ENCODE data around the gene ZFAND2A. TPM values are rescaled to one million over a fixed set of nuclear protein-coding genes. Genes with fewer than 3 reads are reported as not detected.
A peak's percentile ranks its signal among the peaks of the same experiment; 100 is the strongest.

Gene ZFAND2A, protein sequence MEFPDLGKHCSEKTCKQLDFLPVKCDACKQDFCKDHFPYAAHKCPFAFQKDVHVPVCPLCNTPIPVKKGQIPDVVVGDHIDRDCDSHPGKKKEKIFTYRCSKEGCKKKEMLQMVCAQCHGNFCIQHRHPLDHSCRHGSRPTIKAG
- total RNA-seq (2021), result 11.1 and 13.7 TPM in 2 replicates
- long read RNA-seq, transcript ZFAND2A-201 (5 exons, 860 nt), result major isoform, 7 of 13 reads
- long read RNA-seq, partial matches to known transcripts, result 1 of 13 reads
- long read RNA-seq, other reads (novel, unspliced or antisense), result 5 of 13 reads

DNA sequence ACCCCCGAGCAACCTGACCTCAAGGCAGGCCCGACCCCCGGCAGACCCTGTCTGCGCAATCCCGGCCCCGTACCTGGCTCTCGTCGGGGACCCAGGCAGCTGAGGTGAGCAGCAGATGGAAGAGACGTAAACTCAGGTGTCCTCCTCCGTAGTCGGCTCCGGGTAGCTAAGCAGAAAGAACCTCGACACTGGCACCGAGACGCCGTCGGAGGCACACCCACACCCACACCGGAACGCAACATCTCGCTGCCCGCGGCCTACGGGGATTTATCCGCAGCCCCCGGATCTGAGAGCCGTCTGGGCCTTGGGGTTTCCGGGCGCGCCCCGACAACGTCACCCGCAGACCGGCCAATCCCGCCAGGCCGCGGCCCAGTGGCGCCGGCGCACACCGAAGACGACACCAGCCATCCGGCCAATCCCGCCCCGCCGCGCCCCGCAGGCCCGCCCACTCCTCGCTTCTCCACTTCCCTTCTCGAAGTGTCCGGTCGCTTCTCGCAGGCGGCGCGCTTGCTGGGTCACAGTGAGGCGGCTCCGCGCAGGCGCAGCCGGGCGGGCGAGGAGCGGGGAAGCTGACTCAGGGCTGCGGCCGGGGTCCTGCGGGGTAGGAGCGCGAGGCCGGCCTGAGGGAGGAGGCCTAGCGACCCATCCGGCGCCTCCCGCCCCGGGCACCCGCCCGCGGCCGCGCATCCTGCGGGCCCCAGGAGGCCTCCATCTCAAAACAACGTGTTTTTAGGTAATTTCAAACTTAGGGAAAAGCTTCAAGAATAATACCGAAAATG lies at the start of gene ZFAND2A:
Gene ZFAND2A (minus strand): TSS at position 306 of the 779 bp plus-strand sequence. CDS start 1,984 bp downstream, outside the sequence.
- no peak within 1 kb of the TSS for H4K5ac ChIP-seq (ENCODE audit: insufficient read length, low read depth, low read length)
- peaks cover 9% of the 10 kb centered on the region for H3K23me2 ChIP-seq (ENCODE audit: insufficient read length, low read depth, low read length, poor library complexity, severe bottlenecking)
- H2BK15ac ChIP-seq (ENCODE audit: low read depth, low read length), result no peak within 1 kb of the TSS; the same call in 1 of the 2 replicates
- no peak within 1 kb of the TSS for H3K27ac ChIP-seq (ENCODE audit: insufficient read length, low read depth, low read length)
- H3K9ac ChIP-seq (ENCODE audit: extremely low read depth, insufficient read length, low read length), result peak within 1 kb of the TSS; percentile 74
- no peak within 1 kb of the TSS for H3T11ph ChIP-seq (ENCODE audit: low read length)
- Mint-ChIP-seq H3K9me3 (no peaks in the 10 kb centered on the region), H3K27ac (peak within 1 kb of the TSS; percentile 41 to 86 (median 74); a peak in 6 of 7 replicates), H3K36me3 (ENCODE audit: insufficient read depth in 1 of 3, low read depth in 3 of 3) (peaks cover 9 to 32% (median 15%) of the 10 kb centered on the region in 3 experiments; a peak in 5 of 7 replicates), H3K4me3 (peak within 1 kb of the TSS; percentile 90 to 92), H3K4me1 (peaks cover 10 to 13% of the 10 kb centered on the region in 2 experiments), H3K27me3 (ENCODE audit: low read depth) (no peaks in the 10 kb centered on the region)
- WGBS (ENCODE audit: extremely low coverage, insufficient read length, low lambda C conversion rate), result no CpG with 5 or more reads among the region's 83 CpGs
- H4K91ac ChIP-seq (ENCODE audit: insufficient read length, low read depth, low read length), result peak within 1 kb of the TSS; percentile 44
- peak within 1 kb of the TSS; percentile 89 for H3K14ac ChIP-seq (ENCODE audit: insufficient read depth, low read length)
- H2BK20ac ChIP-seq (ENCODE audit: low read depth, low read length, poor library complexity, severe bottlenecking), result no peak within 1 kb of the TSS
- H2BK12ac ChIP-seq (ENCODE audit: insufficient read length, low read depth, low read length), result no peak within 1 kb of the TSS
- no peak within 1 kb of the TSS for H2AFZ ChIP-seq (ENCODE audit: low read length)
- H3K79me2 ChIP-seq (ENCODE audit: insufficient read depth, low read length), result peaks cover 8% of the 10 kb centered on the region; the same call in 1 of the 2 replicates
- no peak within 1 kb of the TSS for H2BK120ac ChIP-seq (ENCODE audit: low read depth, low read length, poor library complexity, severe bottlenecking)
- H3K18ac ChIP-seq (ENCODE audit: insufficient read length, low read depth, low read length), result peak within 1 kb of the TSS; percentile 51
- no peak within 1 kb of the TSS for H3K56ac ChIP-seq (ENCODE audit: insufficient read length, low read depth, low read length)
- H3K27me3 ChIP-seq (ENCODE audit: insufficient read depth, low read length), result no peaks in the 10 kb centered on the region
- H3K9me3 ChIP-seq (ENCODE audit: control insufficient read depth, low read depth, low read length), result no peaks in the 10 kb centered on the region
- no peak within 1 kb of the TSS for H2AK5ac ChIP-seq (ENCODE audit: insufficient read length, low read length)
- H3K4me2 ChIP-seq (ENCODE audit: insufficient read depth, insufficient read length, low read length), result peak within 1 kb of the TSS; percentile 92
- no peak within 1 kb of the TSS for H3K23ac ChIP-seq (ENCODE audit: insufficient read length, low read depth, low read length)
- H4K8ac ChIP-seq (replicated peaks; ENCODE audit: insufficient read length, low read depth, low read length), result no peak within 1 kb of the TSS
- peaks cover 16% of the 10 kb centered on the region for H3K79me1 ChIP-seq (ENCODE audit: insufficient read depth, low read depth, low read length, poor library complexity, severe bottlenecking)
- no peak within 1 kb of the TSS for H2BK5ac ChIP-seq (ENCODE audit: insufficient read length, low read length)
- TF ChIP-seq, protein P1, sequence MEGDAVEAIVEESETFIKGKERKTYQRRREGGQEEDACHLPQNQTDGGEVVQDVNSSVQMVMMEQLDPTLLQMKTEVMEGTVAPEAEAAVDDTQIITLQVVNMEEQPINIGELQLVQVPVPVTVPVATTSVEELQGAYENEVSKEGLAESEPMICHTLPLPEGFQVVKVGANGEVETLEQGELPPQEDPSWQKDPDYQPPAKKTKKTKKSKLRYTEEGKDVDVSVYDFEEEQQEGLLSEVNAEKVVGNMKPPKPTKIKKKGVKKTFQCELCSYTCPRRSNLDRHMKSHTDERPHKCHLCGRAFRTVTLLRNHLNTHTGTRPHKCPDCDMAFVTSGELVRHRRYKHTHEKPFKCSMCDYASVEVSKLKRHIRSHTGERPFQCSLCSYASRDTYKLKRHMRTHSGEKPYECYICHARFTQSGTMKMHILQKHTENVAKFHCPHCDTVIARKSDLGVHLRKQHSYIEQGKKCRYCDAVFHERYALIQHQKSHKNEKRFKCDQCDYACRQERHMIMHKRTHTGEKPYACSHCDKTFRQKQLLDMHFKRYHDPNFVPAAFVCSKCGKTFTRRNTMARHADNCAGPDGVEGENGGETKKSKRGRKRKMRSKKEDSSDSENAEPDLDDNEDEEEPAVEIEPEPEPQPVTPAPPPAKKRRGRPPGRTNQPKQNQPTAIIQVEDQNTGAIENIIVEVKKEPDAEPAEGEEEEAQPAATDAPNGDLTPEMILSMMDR (conservative IDR thresholded peaks at IDR 0.05), result no peak
- H3K4me1 ChIP-seq (ENCODE audit: insufficient read depth, low read length), result no peaks in the 10 kb centered on the region
- H3K4ac ChIP-seq (ENCODE audit: low read depth, low read length), result no peak within 1 kb of the TSS
- H4K20me1 ChIP-seq (ENCODE audit: control insufficient read depth, insufficient read depth, insufficient read length), result no peaks in the 10 kb centered on the region
- DNase-seq, result peak; percentile 98

Measured in H9 (cell line).